Activated naive CD8-positive, alpha-beta T cell treated with anti-CD3 and anti-CD28 coated beads for 36 hours (primary cell): Measurements from ENCODE around the gene EIF2S1. TPM values are rescaled to one million over a fixed set of nuclear protein-coding genes. Genes with fewer than 3 reads are reported as not detected.

ENCODE experiments used
- DNase-seq: peaks from one replicate; pipeline ENCODE4 v3.0.0; 2021
- H3K27ac Mint-ChIP-seq: one replicate; pipeline ENCODE4 v1.8.0; 2022; ENCODE audit warnings: mild to moderate bottlenecking, moderate library complexity, mixed read lengths
- H3K27me3 Mint-ChIP-seq: one replicate; pipeline ENCODE4 v1.8.0; 2022; ENCODE audit warnings: mild to moderate bottlenecking, mixed read lengths
- H3K36me3 Mint-ChIP-seq: one replicate; pipeline ENCODE4 v1.8.0; 2021; ENCODE audit warnings: mild to moderate bottlenecking, mixed read lengths
- H3K4me1 Mint-ChIP-seq: one replicate; pipeline ENCODE4 v1.8.0; 2021; ENCODE audit warnings: mixed read lengths
- H3K4me3 Mint-ChIP-seq: one replicate; pipeline ENCODE4 v1.8.0; 2022; ENCODE audit warnings: mild to moderate bottlenecking, moderate library complexity, mixed read lengths
- H3K9me3 Mint-ChIP-seq: one replicate; pipeline ENCODE4 v1.8.0; 2022; ENCODE audit warnings: mixed read lengths
- total RNA-seq, 2 experiments: library from RNA; stranded (reverse); gene quantifications; one replicate each; pipeline ENCODE4 v1.2.3, GENCODE V29; 2021

Gene EIF2S1
- total RNA-seq, 2 experiments from 2014 or later, result 299 to 302 TPM

- H3K4me1 Mint-ChIP-seq, result peaks cover 54% of the 10 kb centered on the region
- peak overlapping the region; percentile 98 for H3K27ac Mint-ChIP-seq
Observed at GRCh38 chr14:67358924-67359774, 979 bp upstream of the EIF2S1 start.

DNA sequence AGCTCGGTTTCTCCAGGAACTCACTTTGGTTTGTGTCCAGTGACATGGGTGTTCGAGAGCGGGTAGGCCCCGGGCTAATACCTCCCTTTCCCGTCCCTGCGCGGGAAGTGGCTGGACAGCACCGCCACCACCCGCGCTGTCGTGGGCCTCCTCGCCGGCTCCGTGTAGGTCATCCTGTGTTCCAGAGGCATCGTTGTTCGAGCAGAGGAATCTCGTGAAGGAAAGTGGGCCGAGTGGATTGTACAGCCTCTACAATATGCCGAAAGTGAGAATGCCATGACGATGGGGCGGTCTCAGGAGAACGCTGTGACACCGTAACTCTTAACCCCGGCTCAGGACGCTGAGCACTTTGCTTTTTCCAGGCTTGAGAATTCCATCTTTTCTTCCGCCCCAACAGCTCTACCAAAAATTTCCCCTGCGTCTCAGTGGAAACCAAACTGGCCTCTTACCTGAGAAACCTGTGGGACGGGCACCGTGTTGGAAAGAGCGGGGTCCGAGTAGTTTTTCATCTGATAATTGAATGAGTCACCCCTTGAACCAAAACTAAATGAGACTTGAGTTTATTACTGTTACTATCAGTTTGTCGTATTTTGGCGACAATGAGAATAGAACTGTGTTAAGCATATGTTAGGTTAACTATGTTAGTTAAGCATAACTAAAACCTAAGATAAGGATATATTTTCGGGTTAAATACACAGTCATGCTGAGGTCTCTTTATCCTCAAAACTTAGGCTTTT lies 510 bp downstream of the EIF2S1 start:
- Mint-ChIP-seq H3K9me3 (no peaks in the 10 kb centered on the region), H3K27ac (peak overlapping the region; percentile 98), H3K4me1 (peaks cover 64% of the 10 kb centered on the region), H3K36me3 (peaks cover 29% of the 10 kb centered on the region), H3K27me3 (no peaks in the 10 kb centered on the region), H3K4me3 (peak overlapping the region; percentile 97)
- no peak for DNase-seq

More at GRCh38 chr14:67358924-67359774, 979 bp upstream of the EIF2S1 start:
- Mint-ChIP-seq H3K9me3 (no peaks in the 10 kb centered on the region), H3K36me3 (peaks cover 19% of the 10 kb centered on the region), H3K4me3 (peak overlapping the region; percentile 97), H3K27me3 (no peaks in the 10 kb centered on the region)
- DNase-seq, result no peak

DNA sequence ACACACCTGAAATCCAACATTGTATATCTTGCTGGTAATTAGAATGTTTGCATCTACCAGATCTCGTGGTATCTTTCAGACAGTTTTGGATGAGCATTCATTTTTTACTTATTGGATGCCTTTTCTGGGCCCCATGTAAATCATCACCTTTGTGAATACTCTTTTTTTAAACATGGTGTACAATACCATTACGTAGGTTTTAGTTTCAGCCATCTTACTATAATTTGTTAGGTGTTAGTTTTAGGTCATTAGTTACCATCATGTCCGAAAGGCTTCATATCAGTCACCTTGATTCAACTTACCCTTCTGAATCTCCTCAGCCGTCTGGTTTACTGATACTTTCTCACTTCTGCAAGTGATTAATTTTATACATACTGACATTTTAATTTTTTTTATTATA lies 5.3 kb downstream of the EIF2S1 start:
- Mint-ChIP-seq H3K27ac (peak overlapping the region; percentile 25), H3K36me3 (peaks cover 56% of the 10 kb centered on the region), H3K4me1 (peaks cover 57% of the 10 kb centered on the region), H3K4me3 (peak overlapping the region; percentile 10), H3K9me3 (no peaks in the 10 kb centered on the region), H3K27me3 (no peaks in the 10 kb centered on the region)
- DNase-seq, result no peak

DNA sequence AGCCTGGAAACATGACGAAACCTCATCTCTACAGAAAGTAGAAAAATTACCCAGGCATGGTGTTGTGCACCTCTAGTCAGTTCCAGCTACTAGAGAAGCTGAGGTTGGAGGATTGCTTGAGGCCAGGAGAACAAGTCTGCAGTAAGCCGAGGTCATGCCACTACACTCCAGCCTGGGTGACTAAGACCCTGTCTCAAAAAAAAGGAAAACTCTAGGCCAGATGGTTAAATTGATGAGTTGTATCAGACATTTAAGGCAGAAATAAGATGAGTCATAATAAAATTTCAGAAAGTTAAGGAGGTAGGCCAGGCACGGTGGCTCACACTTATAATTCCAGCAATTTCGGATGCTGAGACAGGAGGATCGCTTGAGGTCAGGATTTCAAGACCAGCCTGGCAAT lies 10.7 kb downstream of the EIF2S1 start:
- Mint-ChIP-seq H3K4me1 (peaks cover 41% of the 10 kb centered on the region), H3K4me3 (no peak overlapping the region), H3K27ac (peak overlapping the region; percentile 45), H3K27me3 (no peaks in the 10 kb centered on the region), H3K9me3 (no peaks in the 10 kb centered on the region), H3K36me3 (peaks cover 42% of the 10 kb centered on the region)
- no peak for DNase-seq

GRCh38 chr14:67371247-67372148 lies 11.4 kb downstream of the EIF2S1 start:
- Mint-ChIP-seq H3K27ac (no peak overlapping the region), H3K4me1 (peaks cover 42% of the 10 kb centered on the region), H3K27me3 (no peaks in the 10 kb centered on the region), H3K36me3 (peaks cover 41% of the 10 kb centered on the region), H3K9me3 (no peaks in the 10 kb centered on the region), H3K4me3 (no peak overlapping the region)
- DNase-seq, result no peak

GRCh38 chr14:67372833-67373232 lies 12.7 kb downstream of the EIF2S1 start:
- no peaks in the 10 kb centered on the region for H3K27me3 Mint-ChIP-seq
- H3K4me1 Mint-ChIP-seq, result peaks cover 45% of the 10 kb centered on the region
- no peak for DNase-seq
- H3K9me3 Mint-ChIP-seq, result no peaks in the 10 kb centered on the region
- H3K4me3 Mint-ChIP-seq, result no peak overlapping the region
- H3K36me3 Mint-ChIP-seq, result peaks cover 41% of the 10 kb centered on the region
- peak overlapping the region; percentile 65 for H3K27ac Mint-ChIP-seq

- Mint-ChIP-seq H3K4me3 (no peak overlapping the region), H3K9me3 (no peaks in the 10 kb centered on the region), H3K4me1 (peaks cover 41% of the 10 kb centered on the region), H3K27me3 (no peaks in the 10 kb centered on the region), H3K27ac (peak overlapping the region; percentile 75), H3K36me3 (peaks cover 40% of the 10 kb centered on the region)
- no peak for DNase-seq
Observed at GRCh38 chr14:67373347-67373746, 13.2 kb downstream of the EIF2S1 start.

DNA sequence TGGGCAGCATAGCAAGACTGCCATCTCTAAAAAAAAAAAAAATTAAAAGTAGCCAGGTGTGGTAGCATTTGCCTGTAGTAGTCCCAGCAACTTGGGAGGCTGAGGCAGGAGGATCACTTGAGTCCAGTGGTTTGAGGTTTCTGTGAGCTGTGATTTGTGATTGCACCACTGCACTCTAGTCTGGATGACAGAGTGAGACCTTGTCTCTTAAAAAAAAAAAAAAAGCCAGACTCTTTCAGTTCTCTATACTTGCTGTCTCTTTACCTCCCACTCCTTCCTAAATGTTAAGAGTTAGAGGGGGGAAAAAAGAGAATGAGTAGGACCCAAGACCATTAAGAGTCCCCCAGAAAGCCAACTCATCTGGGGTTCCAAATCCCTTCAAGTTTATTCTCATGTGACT lies 17.8 kb downstream of the EIF2S1 start:
- DNase-seq, result no peak
- H3K4me1 Mint-ChIP-seq, result peaks cover 26% of the 10 kb centered on the region
- H3K9me3 Mint-ChIP-seq, result no peaks in the 10 kb centered on the region
- H3K27me3 Mint-ChIP-seq, result no peaks in the 10 kb centered on the region
- no peak overlapping the region for H3K4me3 Mint-ChIP-seq
- H3K36me3 Mint-ChIP-seq, result peaks cover 32% of the 10 kb centered on the region
- no peak overlapping the region for H3K27ac Mint-ChIP-seq

DNA sequence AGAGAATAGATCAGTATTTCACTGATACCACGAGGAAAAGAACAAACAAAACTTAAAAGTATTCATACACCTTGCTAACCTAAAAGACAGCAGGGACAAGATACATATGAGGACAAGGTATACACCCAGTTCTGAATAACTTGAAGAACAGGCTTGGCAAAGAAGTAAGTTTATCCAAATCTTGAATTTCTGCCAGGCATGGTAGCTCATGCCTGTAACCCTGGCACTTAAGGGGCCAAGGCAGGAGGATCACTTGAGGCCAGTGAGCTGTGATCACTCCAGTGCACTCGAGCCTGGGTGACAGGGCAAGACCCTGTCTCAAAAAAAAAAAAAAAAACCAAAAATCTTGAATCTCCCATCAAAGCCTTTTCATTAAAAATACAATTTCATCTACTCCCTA lies 25.0 kb downstream of the EIF2S1 start:
- DNase-seq, result no peak
- H3K27ac Mint-ChIP-seq, result no peak overlapping the region
- H3K4me1 Mint-ChIP-seq, result peaks cover 6% of the 10 kb centered on the region
- peaks cover 32% of the 10 kb centered on the region for H3K36me3 Mint-ChIP-seq
- no peak overlapping the region for H3K4me3 Mint-ChIP-seq
- H3K27me3 Mint-ChIP-seq, result no peaks in the 10 kb centered on the region
- H3K9me3 Mint-ChIP-seq, result no peaks in the 10 kb centered on the region

DNA sequence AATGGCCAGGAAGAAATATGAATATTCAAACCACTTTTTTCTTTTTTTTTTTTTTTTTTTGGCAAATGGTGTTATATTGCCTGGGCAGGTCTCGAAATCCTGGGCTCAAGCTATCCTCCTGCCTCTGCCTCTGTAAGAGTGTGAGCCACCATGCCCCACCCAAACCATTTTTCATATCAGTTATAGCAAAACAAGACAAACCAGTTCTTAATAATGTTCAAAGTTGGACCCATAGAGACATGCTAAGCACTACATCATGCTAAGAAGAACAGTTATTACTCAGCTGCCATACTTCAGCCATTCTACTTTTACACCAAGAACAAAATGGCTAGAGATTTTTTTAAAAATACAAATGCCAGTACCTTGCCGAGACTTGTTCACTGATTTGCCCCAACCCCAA lies 25.5 kb downstream of the EIF2S1 start:
- Mint-ChIP-seq H3K27me3 (no peaks in the 10 kb centered on the region), H3K36me3 (peaks cover 32% of the 10 kb centered on the region), H3K4me1 (peaks cover 6% of the 10 kb centered on the region), H3K9me3 (no peaks in the 10 kb centered on the region), H3K27ac (no peak overlapping the region), H3K4me3 (no peak overlapping the region)
- DNase-seq, result no peak

- H3K4me3 Mint-ChIP-seq, result no peak overlapping the region
- no peaks in the 10 kb centered on the region for H3K27me3 Mint-ChIP-seq
- no peak for DNase-seq
- H3K9me3 Mint-ChIP-seq, result no peaks in the 10 kb centered on the region
- H3K4me1 Mint-ChIP-seq, result peaks cover 2% of the 10 kb centered on the region
- H3K27ac Mint-ChIP-seq, result no peak overlapping the region
- peaks cover 32% of the 10 kb centered on the region for H3K36me3 Mint-ChIP-seq
Observed at GRCh38 chr14:67387195-67387594, 27.1 kb downstream of the EIF2S1 start.

- Mint-ChIP-seq H3K27ac (no peak overlapping the region), H3K4me3 (no peak overlapping the region), H3K4me1 (no peaks in the 10 kb centered on the region), H3K9me3 (no peaks in the 10 kb centered on the region), H3K27me3 (no peaks in the 10 kb centered on the region), H3K36me3 (peaks cover 21% of the 10 kb centered on the region)
- DNase-seq, result no peak
Observed at GRCh38 chr14:67389275-67389674, 29.1 kb downstream of the EIF2S1 start.

- H3K4me1 Mint-ChIP-seq, result no peaks in the 10 kb centered on the region
Observed at GRCh38 chr14:67389811-67390534, 29.8 kb downstream of the EIF2S1 start.

DNA sequence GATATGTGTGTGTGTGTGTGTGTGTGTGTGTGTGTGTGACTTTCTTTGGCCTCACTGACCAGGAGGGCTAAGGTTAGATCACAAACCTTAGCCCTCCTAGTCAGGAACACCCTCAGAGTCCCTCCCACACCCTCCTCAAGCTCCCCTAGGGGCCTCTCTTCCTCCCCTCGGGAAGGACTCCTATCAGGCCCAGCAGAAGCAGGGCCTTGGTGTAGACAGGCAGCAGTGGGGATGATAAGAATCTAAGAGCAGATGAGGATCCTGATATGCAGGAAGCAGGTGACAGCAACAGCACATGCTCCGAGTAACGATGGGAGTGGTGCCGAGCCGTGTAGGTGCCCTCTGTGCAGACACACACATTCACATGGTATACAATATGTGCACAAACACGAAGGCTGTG lies 31.1 kb downstream of the EIF2S1 start:
- no peaks in the 10 kb centered on the region for H3K9me3 Mint-ChIP-seq
- DNase-seq, result no peak
- H3K27ac Mint-ChIP-seq, result no peak overlapping the region
- H3K4me1 Mint-ChIP-seq, result no peaks in the 10 kb centered on the region
- no peak overlapping the region for H3K4me3 Mint-ChIP-seq
- H3K27me3 Mint-ChIP-seq, result no peaks in the 10 kb centered on the region
- H3K36me3 Mint-ChIP-seq, result peaks cover 9% of the 10 kb centered on the region

More at GRCh38 chr14:67389811-67390534, 29.8 kb downstream of the EIF2S1 start:
- H3K4me3 Mint-ChIP-seq, result no peak overlapping the region
- H3K36me3 Mint-ChIP-seq, result peaks cover 14% of the 10 kb centered on the region
- no peak for DNase-seq
- no peaks in the 10 kb centered on the region for H3K9me3 Mint-ChIP-seq
- H3K27ac Mint-ChIP-seq, result no peak overlapping the region
- H3K27me3 Mint-ChIP-seq, result no peaks in the 10 kb centered on the region
